H1 (cell line): ENCODE data around the gene DDOST. TPM values are rescaled to one million over a fixed set of nuclear protein-coding genes. Genes with fewer than 3 reads are reported as not detected.

ENCODE experiments used
- CTCF ChIA-PET: fragments of 300-600 bp; sonication (Branson Sonifier 250); formaldehyde crosslinking; loops from one replicate; lab custom pipeline; 2021; ENCODE audit not compliant: partially characterized antibody; lab: Charles Lee
- POLR2A ChIA-PET: fragments of 300-600 bp; sonication (Branson Sonifier 250); formaldehyde crosslinking; loops from one replicate; lab custom pipeline; 2021; ENCODE audit warnings: inconsistent platforms; ENCODE audit not compliant: partially characterized antibody; lab: Charles Lee
- DNase-seq, 2 experiments: peaks; one replicate each; pipeline versions ENCODE4 v3.0.0 to v3.0.0-alpha.2; 2010 to 2022; ENCODE audit warnings: low spot score in 2 of 2, low read depth in 1 of 2, mixed read lengths in 1 of 2
- FAIRE-seq: peaks from 2 replicates; lab custom pipeline; 2011; peaks lifted over from hg19 to GRCh38; lab: Jason Lieb, UNC
- H2AFZ ChIP-seq: 2 replicates; pipeline ENCODE4 v1.8.1; 2012; ENCODE audit warnings: low read length, inconsistent platforms
- H2AK5ac ChIP-seq: 2 replicates; pipeline ENCODE4 v1.6.1; 2013; ENCODE audit warnings: low read depth, low read length
- H2BK120ac ChIP-seq: replicated peaks from 2 replicates; pipeline ENCODE3; 2013; ENCODE audit warnings: low read depth, low read length, inconsistent platforms
- H2BK12ac ChIP-seq: 2 replicates; pipeline ENCODE4 v1.6.1; 2013; ENCODE audit warnings: low read depth, low read length
- H2BK15ac ChIP-seq: 2 replicates; pipeline ENCODE4 v1.6.1; 2013; ENCODE audit warnings: low read length
- H2BK20ac ChIP-seq: 2 replicates; pipeline ENCODE4 v1.6.1; 2013; ENCODE audit warnings: low read length
- H2BK5ac ChIP-seq: 2 replicates; pipeline ENCODE4 v1.6.1; 2013; ENCODE audit warnings: low read depth, low read length
- H3K14ac ChIP-seq: 2 replicates; pipeline ENCODE4 v1.6.1; 2013; ENCODE audit warnings: inconsistent platforms; ENCODE audit not compliant: insufficient read length
- H3K18ac ChIP-seq: 2 replicates; pipeline ENCODE4 v1.6.1; 2013; ENCODE audit warnings: low read length; ENCODE audit errors: extremely low read depth
- H3K23ac ChIP-seq: 2 replicates; pipeline ENCODE4 v1.6.1; 2013; ENCODE audit warnings: inconsistent platforms; ENCODE audit not compliant: insufficient read length
- H3K23me2 ChIP-seq: 2 replicates; pipeline ENCODE4 v1.6.1; 2013; ENCODE audit warnings: low read depth, low read length
- H3K27ac ChIP-seq: 2 replicates; pipeline ENCODE4 v1.6.1; 2011; ENCODE audit warnings: low read depth, low read length, inconsistent platforms
- H3K27me3 ChIP-seq, 4 experiments: replicated peaks in 1 of 4; 1 replicate in 1 of 4; 2 replicates in 3 of 4; pipeline versions ENCODE4 v1.6.1 to v1.8.1; 2011 to 2013; ENCODE audit warnings: low read length in 3 of 4, mild to moderate bottlenecking in 3 of 4, inconsistent platforms in 2 of 4, mixed read lengths in 2 of 4, moderate library complexity in 1 of 4; ENCODE audit not compliant: control insufficient read depth in 3 of 4, insufficient read depth in 3 of 4; ENCODE audit errors: extremely low read depth in 1 of 4
- H3K36me3 ChIP-seq, 4 experiments: 2 replicates each; pipeline versions ENCODE4 v1.6.1 to v1.8.1; 2011 to 2013; ENCODE audit warnings: mild to moderate bottlenecking in 4 of 4, low read length in 3 of 4, moderate library complexity in 2 of 4, control low read depth in 1 of 4, inconsistent platforms in 1 of 4; ENCODE audit not compliant: insufficient read depth in 4 of 4, control insufficient read depth in 2 of 4
- H3K4ac ChIP-seq: replicated peaks from 2 replicates; pipeline ENCODE3; 2013; ENCODE audit warnings: low read length, low read depth, mixed read lengths, inconsistent platforms; ENCODE audit not compliant: insufficient read length
- H3K4me1 ChIP-seq, 4 experiments: replicated peaks in 1 of 4; 1 replicate in 1 of 4; 2 replicates in 3 of 4; pipeline versions ENCODE4 v1.6.1 to v1.8.1; 2011 to 2013; ENCODE audit warnings: low read length in 3 of 4, inconsistent platforms in 2 of 4, mixed read lengths in 1 of 4; ENCODE audit not compliant: insufficient read depth in 4 of 4, control insufficient read depth in 3 of 4
- H3K4me2 ChIP-seq, 2 experiments: 2 replicates each; pipeline versions ENCODE4 v1.6.1 to v1.8.1; 2011 to 2013; ENCODE audit warnings: low read depth in 2 of 2, low read length in 2 of 2, control low read depth in 1 of 2, inconsistent platforms in 1 of 2, mild to moderate bottlenecking in 1 of 2; ENCODE audit not compliant: insufficient read depth in 1 of 2
- H3K4me3 ChIP-seq, 4 experiments: fragments of 200-600, 300-600 bp in 1 of 4; sonication (generic), shearing (Covaris generic), sonication (Bioruptor Twin) in 1 of 4; 2 replicates each; pipeline versions ENCODE4 v1.5.1 to v1.8.1; 2011 to 2016; ENCODE audit warnings: low read length in 4 of 4, low read depth in 3 of 4, control low read depth in 2 of 4, inconsistent platforms in 2 of 4, mild to moderate bottlenecking in 2 of 4, mixed read lengths in 1 of 4, moderate library complexity in 1 of 4; ENCODE audit not compliant: insufficient read depth in 2 of 4; ENCODE audit errors: extremely low read depth in 1 of 4
- H3K56ac ChIP-seq: replicated peaks from 2 replicates; pipeline ENCODE3; 2013; ENCODE audit warnings: low read depth, mild to moderate bottlenecking, mixed read lengths, low read length, inconsistent platforms; ENCODE audit not compliant: insufficient read length
- H3K79me1 ChIP-seq: 2 replicates; pipeline ENCODE4 v1.6.1; 2013; ENCODE audit warnings: low read depth, low read length, control low read depth
- H3K79me2 ChIP-seq, 2 experiments: 2 replicates each; pipeline versions ENCODE4 v1.6.1 to v1.8.1; 2012 to 2013; ENCODE audit warnings: low read length in 2 of 2, mild to moderate bottlenecking in 2 of 2, inconsistent platforms in 1 of 2; ENCODE audit not compliant: insufficient read depth in 2 of 2, control insufficient read depth in 1 of 2
- H3K9ac ChIP-seq, 4 experiments: replicated peaks in 1 of 4; 1 replicate in 1 of 4; 2 replicates in 3 of 4; pipeline versions ENCODE4 v1.6.1 to v1.8.1; 2011 to 2013; ENCODE audit warnings: low read depth in 3 of 4, low read length in 3 of 4, control low read depth in 2 of 4, mild to moderate bottlenecking in 2 of 4, moderate library complexity in 2 of 4, inconsistent platforms in 1 of 4; ENCODE audit errors: extremely low read depth in 1 of 4
- H3K9me3 ChIP-seq, 2 experiments: 2 replicates each; pipeline versions ENCODE4 v1.6.1 to v1.8.1; 2012 to 2013; ENCODE audit warnings: mild to moderate bottlenecking in 2 of 2, moderate library complexity in 2 of 2, control low read depth in 1 of 2, inconsistent platforms in 1 of 2, low read depth in 1 of 2, low read length in 1 of 2, mixed read lengths in 1 of 2; ENCODE audit not compliant: insufficient read depth in 2 of 2
- H4K20me1 ChIP-seq, 2 experiments: replicated peaks in 1 of 2; 2 replicates each; pipeline versions ENCODE3 to v1.8.1; 2011 to 2013; ENCODE audit warnings: inconsistent platforms in 2 of 2, low read length in 2 of 2, mild to moderate bottlenecking in 1 of 2; ENCODE audit not compliant: insufficient read depth in 2 of 2, control insufficient read depth in 1 of 2
- H4K5ac ChIP-seq: 2 replicates; pipeline ENCODE4 v1.6.1; 2013; ENCODE audit warnings: low read length, low read depth, mixed read lengths, inconsistent platforms; ENCODE audit not compliant: insufficient read length
- H4K8ac ChIP-seq: 2 replicates; pipeline ENCODE4 v1.8.0; 2013; ENCODE audit warnings: mild to moderate bottlenecking, moderate library complexity, low read length, inconsistent platforms; ENCODE audit not compliant: insufficient read depth; ENCODE audit errors: extremely low read depth
- H4K91ac ChIP-seq: replicated peaks from 2 replicates; pipeline ENCODE3; 2013; ENCODE audit warnings: low read length, mixed read lengths, inconsistent platforms; ENCODE audit not compliant: insufficient read length
- CEBPB ChIP-seq: IDR thresholded peaks from 2 replicates; pipeline ENCODE4 v1.6.1; 2012; ENCODE audit warnings: low read depth, low read length
- JUND ChIP-seq: IDR thresholded peaks from 2 replicates; pipeline ENCODE4 v1.6.1; 2011; ENCODE audit warnings: mild to moderate bottlenecking, improper control_type of control experiment, low read length
- WGBS, 2 experiments: shearing (Covaris generic) in 1 of 2; methylation state at CpG; one replicate each; pipeline versions ENCODE4 v1.1.6 to v1.1.7; 2013 to 2015; ENCODE audit warnings: low lambda C conversion rate in 2 of 2, mixed read lengths in 2 of 2, inconsistent platforms in 1 of 2, low coverage in 1 of 2, missing lambda C conversion rate in 1 of 2; ENCODE audit not compliant: insufficient replicate concordance in 2 of 2, insufficient coverage in 1 of 2, insufficient read length in 1 of 2; ENCODE audit errors: extremely low coverage in 1 of 2, missing lambda C conversion rate in 1 of 2; 5-methylcytosine and 5-hydroxymethylcytosine counted together
- polyA plus RNA-seq, 7 experiments: library from polyadenylated mRNA; depleted of rRNA in 3 of 7; stranded (reverse) in 5 of 7; unstranded in 2 of 7; fragments of >200 nt in 5 of 7; fragments of 200-250 nt in 2 of 7; gene quantifications; 1 replicate in 5 of 7; 2 replicates in 1 of 7; 4 replicates in 1 of 7; pipeline versions ENCODE4 v1.2.1 to v1.2.3, GENCODE V29; 2011 to 2013; ENCODE audit warnings: missing spikeins in 2 of 7, mixed read lengths in 2 of 7
- total RNA-seq: library from RNA; stranded (reverse); fragmentation: NEBNext Ultra II Directional; extraction: Animal tissue kit (Norgen Biotek cat#: 25700); gene quantifications from 2 replicates; pipeline ENCODE4 v1.2.1, GENCODE V29; 2021

DDOST gene
- total and polyA plus RNA-seq, 2 of the 8 experiments (the other 6 are each of a cell fraction or from before 2014, with no cell fraction given): 253 to 336 TPM

GRCh38 chr1:20626524-20626923 is 34.6 kb downstream of the DDOST start:
- Histone ChIP-seq H2AK5ac (no peak overlapping the region), H2BK5ac (peak overlapping the region; percentile 91; the same call in 1 of the 2 replicates), H2BK120ac (peak overlapping the region; percentile 57)
- CTCF ChIA-PET: interaction anchor here (0.9 to 1.9 kb wide), 3 partner anchors 38 to 51 kb away, joined by 3 to 7 read pairs (median 6); partner anchors contain the start of gene CDA
- TF ChIP-seq CEBPB (no peak), JUND (peak; percentile 40; the same call in 1 of the 2 replicates)
- TF ChIP-seq, all 59 proteins: peak for 1
- Histone ChIP-seq H3K9me3 (peaks cover 8 to 9% of the 10 kb centered on the region in 2 experiments; a peak in 2 of 4 replicates), H3K27ac (no peak overlapping the region), H3K4ac (peak overlapping the region; percentile 95), H2AFZ (peak overlapping the region; percentile 20; the same call in 1 of the 2 replicates), H3K23me2 (peaks cover 2% of the 10 kb centered on the region; the same call in 1 of the 2 replicates), H3K9ac (no peak overlapping the region), H4K8ac (no peak overlapping the region), H3K14ac (no peak overlapping the region), H3K79me2 (no peaks in the 10 kb centered on the region), H3K4me3 (no peak overlapping the region), H3K79me1 (no peaks in the 10 kb centered on the region), H4K5ac (no peak overlapping the region), H3K23ac (no peak overlapping the region), H4K91ac (peak overlapping the region; percentile 57), H3K4me1 (peaks cover 0 to 8% (median 1%) of the 10 kb centered on the region in 4 experiments; a peak in 2 of 7 replicates), H4K20me1 (no peaks in the 10 kb centered on the region), H3K4me2 (peak overlapping the region in 1 of 2 experiments; percentile 62; a peak in 1 of 4 replicates), H2BK15ac (no peak overlapping the region), H3K56ac (no peak overlapping the region), H2BK20ac (peak overlapping the region; percentile 92), H3K18ac (peak overlapping the region; percentile 36), H3K27me3 (no peaks in the 10 kb centered on the region), H2BK12ac (peak overlapping the region; percentile 60), H3K36me3 (peaks cover 0 to 2% (median 0%) of the 10 kb centered on the region in 4 experiments; a peak in 1 of 8 replicates)
- FAIRE-seq: no peak
- POLR2A ChIA-PET: interaction anchor here (0.6 to 1.6 kb wide), 3 partner anchors 13 to 1937 kb away, joined by 3 read pairs; partner anchors contain the start of gene EPHA8
- 71% methylated on average over 1 of the region's 1 CpG; no CpG with 5 or more reads in 1 of the 2 experiments for WGBS, 2 experiments
- no peak for DNase-seq
